HG02943 (cell line): ENCODE results near the gene DDO.

Source experiments
- ATAC-seq: cut with Tn5 transposase; IDR thresholded peaks from one replicate; pipeline ENCODE4 v1.9.1; 2021; ENCODE audit warnings: mild to moderate bottlenecking, low read depth, moderate library complexity; ENCODE audit not compliant: unreplicated experiment

Gene DDO

GRCh38 chr6:110369066-110369465, 46.3 kb downstream of the DDO start:
- no peak for ATAC-seq

- ATAC-seq: no peak
Measured at GRCh38 chr6:110368284-110368683, 47.1 kb downstream of the DDO start.

- no peak for ATAC-seq
Measured at GRCh38 chr6:110367825-110368224, 47.5 kb downstream of the DDO start.

GRCh38 chr6:110366975-110367374, 48.4 kb downstream of the DDO start:
- no peak for ATAC-seq

GRCh38 chr6:110366256-110366655, 49.1 kb downstream of the DDO start:
- no peak for ATAC-seq

GRCh38 chr6:110364364-110365105, 50.8 kb downstream of the DDO start:
- ATAC-seq: no peak

- no peak for ATAC-seq
Measured at GRCh38 chr6:110363748-110364147, 51.6 kb downstream of the DDO start.

GRCh38 chr6:110360676-110361075, 54.7 kb downstream of the DDO start:
- no peak for ATAC-seq

- ATAC-seq: no peak
Measured at GRCh38 chr6:110359556-110359955, 55.8 kb downstream of the DDO start.

GRCh38 chr6:110358553-110359160, 56.7 kb downstream of the DDO start:
- ATAC-seq: no peak

GRCh38 chr6:110357664-110358552, 57.5 kb downstream of the DDO start, which contains the start of gene METTL24:
Gene METTL24 (minus strand): TSS chr6:110358349. CDS start chr6:110358272, 77 bp downstream.
- ATAC-seq: no peak

- no peak for ATAC-seq
Measured at GRCh38 chr6:110357298-110357663, 58.1 kb downstream of the DDO start.

- no peak for ATAC-seq
Measured at GRCh38 chr6:110356778-110357177, 58.6 kb downstream of the DDO start.

- ATAC-seq: no peak
Measured at GRCh38 chr6:110355727-110356126, 59.6 kb downstream of the DDO start.

GRCh38 chr6:110355022-110355421, 60.4 kb downstream of the DDO start:
- ATAC-seq: no peak

GRCh38 chr6:110354153-110354552, 61.2 kb downstream of the DDO start:
- ATAC-seq: no peak

- ATAC-seq: no peak
Measured at GRCh38 chr6:110353457-110354001, 61.8 kb downstream of the DDO start.

- no peak for ATAC-seq
Measured at GRCh38 chr6:110352563-110353262, 62.7 kb downstream of the DDO start.

- ATAC-seq: no peak
Measured at GRCh38 chr6:110351986-110352385, 63.4 kb downstream of the DDO start.

- no peak for ATAC-seq
Measured at GRCh38 chr6:110351546-110351945, 63.8 kb downstream of the DDO start.
